Hepatic stellate cell (primary cell): ENCODE data around the gene NSUN4.
A peak's percentile ranks its signal among the peaks of the same experiment; 100 is the strongest.
"Not testable (repeated sequence)": the region's sequence is repeated elsewhere in the genome, so short reads cannot be mapped to it uniquely, and the experiment has no call there.

Experiments used
- DNase-seq: peaks from one replicate; pipeline ENCODE4 v3.0.0; 2011; ENCODE audit warnings: low spot score

Gene NSUN4

DNA sequence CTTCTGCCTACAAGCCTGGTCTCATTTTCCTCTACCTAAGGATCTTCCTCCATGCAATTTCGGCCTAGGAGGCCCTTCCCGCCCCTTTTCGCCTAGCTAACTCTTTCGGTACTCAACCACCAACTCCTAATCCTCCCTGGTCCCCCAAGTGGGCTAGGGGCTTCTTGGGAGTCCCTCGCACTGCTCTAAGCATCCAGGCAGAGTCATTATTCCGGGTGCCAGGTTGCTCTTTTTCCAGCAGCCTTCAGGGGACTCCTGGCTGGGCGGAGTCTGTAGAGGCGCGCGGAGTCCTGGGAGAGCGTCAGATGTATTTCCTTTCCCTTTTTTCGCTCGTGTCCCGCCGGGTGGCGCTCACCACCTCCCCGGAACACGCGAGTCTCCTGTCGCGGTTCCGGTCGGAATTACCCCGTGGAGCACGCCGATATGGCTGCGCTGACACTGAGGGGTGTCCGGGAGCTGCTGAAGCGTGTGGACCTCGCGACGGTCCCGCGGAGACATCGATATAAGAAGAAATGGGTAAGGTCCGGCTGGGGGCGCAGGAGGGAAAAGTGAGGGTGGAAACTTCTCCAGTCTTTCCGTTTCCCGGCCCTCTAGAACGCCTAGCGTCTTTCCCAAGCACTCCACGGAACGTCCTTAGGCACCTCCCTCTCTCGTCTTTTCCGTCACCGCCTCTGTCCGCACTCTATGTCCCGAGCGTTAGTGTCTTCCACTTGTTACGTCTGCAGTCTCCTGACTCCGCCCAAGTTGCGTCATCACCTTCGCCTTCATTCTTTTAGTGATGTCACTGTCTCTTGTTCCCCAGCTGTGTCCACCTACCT is at the start of gene NSUN4:
Gene NSUN4 (plus strand): TSS at position 404 of the 818 bp plus-strand sequence. CDS start 20 bp downstream, at position 424.
- peak; percentile 93 for DNase-seq

DNA sequence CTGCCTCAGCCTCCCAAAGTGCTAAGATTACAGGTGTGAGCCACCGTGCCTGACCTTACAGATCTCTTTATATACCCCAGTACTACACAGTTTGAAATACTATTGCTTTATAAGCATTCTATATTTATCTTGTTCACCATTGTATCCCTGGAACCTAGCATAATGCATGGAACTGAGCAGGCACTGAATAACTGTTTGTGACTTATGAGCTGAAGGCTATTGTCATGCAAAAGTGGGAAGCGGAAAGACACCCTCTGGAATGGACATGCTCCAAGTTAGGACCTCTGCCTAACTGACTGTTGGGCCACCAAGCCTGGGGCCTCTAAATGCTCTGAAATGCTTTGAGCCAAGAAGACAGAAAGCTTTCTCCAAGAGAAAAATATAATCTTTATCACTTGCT is 45.3 kb upstream of the NSUN4 start:
- no peak for DNase-seq

DNA sequence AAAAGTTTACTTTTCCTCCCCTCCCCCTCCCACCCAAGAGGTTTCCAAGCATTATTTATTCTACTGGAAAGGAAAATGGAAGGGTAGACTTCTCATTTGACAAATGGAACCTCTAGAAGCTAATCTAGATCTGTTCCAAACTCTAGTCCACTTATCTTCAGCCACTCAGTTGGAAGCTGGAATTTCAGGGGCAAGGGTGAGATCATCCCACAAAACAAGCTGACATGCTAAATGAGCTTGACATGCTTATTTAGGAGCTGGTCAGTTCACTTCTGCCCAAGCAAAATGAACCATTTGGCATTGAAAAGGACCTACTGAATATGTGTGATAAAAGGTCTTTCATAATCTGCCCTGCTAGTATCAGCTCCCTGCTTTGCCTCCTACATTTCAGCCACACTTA is 42.2 kb upstream of the NSUN4 start:
- no peak for DNase-seq

DNA sequence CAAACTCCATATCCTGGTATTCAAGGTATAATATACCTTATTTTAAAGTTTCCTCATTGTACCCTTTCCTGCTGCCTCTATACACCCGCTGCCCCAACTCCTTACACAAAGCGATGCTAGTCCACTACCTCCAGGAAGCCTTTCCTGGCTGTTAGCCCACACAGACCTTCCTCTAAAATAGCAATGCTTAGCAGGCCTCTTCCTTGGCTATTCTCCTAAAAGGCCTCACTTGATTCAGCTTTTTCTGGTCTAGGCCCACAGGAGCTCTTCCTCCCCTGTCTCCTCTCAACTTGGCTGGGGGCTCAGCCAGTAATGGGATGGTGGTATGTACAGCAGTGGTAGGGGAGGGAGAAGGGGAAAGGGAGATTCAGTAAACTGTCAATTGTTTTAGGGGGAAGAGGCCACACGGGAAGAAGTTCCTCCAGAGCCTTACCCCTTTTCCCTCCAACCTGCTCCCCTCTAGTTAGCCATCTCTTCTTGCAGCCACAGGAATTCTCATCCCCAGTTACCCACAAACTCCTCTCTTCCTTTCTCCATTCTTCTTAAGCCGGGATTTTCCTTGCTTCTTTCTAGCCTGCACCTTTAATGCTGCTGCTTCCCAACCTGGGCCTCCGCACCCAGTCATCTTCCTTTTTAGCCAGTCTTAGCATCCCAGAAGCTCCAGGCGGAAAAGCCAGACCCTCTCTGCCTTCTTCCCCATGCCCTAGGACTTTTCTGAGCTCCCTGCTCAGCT is 39.8 kb upstream of the NSUN4 start:
- DNase-seq = peak; percentile 37

DNA sequence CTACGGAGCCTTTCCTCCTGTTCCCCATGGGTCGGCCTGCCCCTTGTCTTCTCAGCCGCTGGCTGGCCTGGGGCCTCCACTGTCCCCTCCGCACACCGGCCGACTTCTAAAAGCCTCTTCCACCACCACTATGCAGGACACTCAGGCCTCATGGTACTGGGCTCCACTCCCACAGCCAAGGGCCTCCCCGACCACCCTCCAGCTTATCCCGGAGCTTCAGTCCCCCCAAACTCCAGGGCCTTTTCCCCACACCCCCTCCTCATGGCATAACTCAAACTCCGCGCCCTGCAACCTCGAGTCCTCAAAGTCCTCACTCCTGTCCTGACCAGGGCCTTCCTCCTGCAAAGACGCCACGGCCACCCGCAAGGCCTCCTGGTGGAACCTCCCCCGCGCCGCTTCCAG is 39.2 kb upstream of the NSUN4 start:
- peak; percentile 45 for DNase-seq

DNA sequence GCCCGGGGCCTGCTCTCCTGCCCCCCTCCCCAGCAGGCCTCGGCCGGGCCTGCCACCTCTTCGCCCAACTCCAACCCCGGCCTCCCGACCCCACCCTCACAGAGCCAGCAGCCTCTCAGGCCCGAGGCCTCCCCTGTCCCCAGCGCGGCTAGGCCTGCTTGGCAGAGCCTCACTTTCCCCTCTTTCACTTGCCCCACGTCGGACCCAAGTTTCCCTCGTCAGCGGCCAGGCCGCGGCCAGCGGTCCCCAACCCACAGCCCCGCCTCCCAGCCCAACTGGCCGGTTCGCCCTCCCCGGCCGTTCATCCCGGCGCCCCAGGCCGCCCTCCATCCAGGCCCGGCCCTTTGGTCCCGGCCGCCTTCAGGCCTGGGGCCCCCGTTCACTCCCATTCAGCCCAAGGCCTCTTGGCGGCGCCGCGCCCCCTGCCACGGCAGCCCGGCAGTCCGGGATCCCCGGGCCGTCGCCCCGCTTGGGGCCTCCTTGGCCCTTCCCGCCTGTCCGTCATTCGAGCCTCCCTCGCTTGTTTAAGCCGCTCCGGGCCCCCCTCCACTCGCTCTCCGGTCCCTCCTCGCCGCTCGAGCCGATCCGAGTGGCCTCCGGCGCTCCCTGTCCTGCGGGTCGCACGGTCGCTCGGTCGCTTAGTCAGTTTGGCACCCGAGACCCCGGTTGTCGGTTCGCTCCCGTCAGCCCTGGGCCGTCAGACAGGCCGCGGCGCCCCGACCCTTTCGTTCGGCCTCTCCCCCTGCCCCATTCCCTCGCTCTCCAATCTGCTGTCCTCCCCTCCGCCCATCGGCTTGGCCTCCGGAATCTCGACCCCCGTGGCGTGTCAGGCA is 38.6 kb upstream of the NSUN4 start:
- peak; percentile 62 for DNase-seq

DNA sequence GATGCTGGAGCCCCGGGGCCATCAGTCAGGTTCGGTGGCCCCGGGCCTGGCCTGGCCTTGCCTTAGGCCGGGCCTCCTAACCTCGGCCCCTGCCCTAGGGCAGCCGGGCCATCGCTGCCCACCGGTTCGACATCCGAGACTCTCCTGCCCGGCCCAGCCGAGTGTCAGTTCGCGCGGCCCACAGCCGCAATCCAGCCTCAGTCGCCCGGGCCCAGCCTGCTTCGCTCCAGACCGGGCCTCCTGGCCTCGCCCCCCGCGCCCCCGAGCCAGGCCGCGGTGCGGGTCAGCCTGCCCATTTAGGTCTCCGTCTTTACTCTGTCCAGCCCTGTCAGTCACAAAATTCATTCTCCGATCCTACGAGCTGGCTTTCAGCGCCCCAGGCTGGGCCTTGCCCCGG is 38.0 kb upstream of the NSUN4 start:
- DNase-seq = peak; percentile 38

DNA sequence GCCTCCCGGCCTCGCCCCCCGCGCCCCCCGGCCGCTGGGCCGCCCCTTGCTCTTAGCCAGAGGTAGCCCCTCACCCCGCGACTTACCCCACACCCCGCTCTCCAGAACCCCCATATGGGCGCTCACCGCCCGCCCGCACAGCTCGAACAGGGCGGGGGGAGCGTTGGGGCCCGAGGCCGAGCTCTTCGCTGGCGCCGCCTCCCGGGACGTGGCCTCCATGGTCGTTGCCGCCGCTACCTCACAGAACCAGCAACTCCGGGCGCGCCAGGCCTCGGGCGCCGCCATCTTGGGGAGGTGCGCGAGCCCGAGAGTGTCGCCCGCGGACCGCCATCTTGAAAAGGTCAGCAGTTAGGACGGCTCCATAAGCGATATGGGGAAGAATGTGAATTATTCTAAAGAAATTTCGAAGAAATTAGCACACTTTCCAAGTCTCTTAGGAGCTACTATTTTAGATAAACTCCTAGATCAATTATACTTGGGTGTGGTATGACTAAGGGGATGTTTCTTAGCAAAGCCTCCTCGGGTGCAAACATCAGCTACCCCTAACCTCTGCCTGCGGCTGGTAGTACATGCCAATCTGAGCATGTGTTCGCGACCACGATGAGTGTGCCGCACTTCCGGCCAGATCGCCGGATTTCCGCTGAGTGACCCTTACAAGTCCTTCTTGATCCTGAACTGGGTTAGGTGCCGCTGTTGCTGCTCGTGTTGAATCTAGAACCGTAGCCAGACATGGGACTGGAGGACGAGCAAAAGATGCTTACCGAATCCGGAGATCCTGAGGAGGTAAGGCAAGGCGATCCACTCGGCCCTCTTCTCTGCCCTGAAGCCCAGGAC is 37.4 kb upstream of the NSUN4 start, which contains the start of the genes LRRC41 and UQCRH:
Gene LRRC41 (minus strand): TSS at position 579 of the 834 bp plus-strand sequence. CDS start 294 bp downstream, at position 285.
Gene UQCRH (plus strand): TSS at position 661 of the 834 bp plus-strand sequence. CDS start 69 bp downstream, at position 730.
- DNase-seq = peak; percentile 96

DNA sequence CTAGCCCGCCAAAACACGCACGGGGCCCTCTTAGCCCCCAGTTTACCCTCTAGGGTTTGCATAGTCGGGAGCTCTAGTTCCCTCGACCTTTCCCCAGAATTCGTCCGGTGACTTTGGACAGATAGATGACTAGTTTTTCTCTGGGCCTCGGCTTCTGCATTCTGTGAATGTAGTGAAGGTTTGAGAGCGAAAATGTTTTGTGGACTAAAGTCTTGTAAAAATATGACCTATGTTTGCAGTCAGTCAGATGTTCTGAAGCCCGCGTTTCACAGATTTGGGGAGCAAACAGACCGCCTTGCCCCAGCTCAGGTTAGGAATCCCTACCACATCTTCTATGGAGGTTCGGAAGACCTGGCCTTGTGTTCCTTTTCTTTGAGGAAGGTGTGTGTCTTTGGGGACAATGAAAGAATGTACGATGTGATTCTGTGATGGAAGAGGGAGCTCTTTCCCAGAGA is 36.7 kb upstream of the NSUN4 start:
- peak; percentile 25 for DNase-seq

DNA sequence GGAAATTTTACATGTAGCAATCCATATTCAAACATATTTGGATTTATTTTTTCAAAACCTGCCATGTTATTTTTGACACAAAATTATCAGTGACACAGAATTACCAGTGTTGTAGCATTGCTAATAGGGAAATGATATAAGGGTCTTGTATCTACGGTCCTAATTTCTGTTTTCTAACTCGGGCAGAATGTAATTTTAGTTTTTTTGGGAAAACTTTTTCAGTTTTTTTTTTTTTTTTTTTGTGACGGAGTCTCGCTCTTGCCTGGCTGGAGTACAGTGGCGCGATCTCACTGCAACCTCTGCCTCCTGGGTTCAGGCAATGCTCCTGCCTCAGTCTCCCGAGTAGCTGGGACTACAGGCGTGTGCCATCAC is 34.5 kb upstream of the NSUN4 start:
- no peak for DNase-seq

DNA sequence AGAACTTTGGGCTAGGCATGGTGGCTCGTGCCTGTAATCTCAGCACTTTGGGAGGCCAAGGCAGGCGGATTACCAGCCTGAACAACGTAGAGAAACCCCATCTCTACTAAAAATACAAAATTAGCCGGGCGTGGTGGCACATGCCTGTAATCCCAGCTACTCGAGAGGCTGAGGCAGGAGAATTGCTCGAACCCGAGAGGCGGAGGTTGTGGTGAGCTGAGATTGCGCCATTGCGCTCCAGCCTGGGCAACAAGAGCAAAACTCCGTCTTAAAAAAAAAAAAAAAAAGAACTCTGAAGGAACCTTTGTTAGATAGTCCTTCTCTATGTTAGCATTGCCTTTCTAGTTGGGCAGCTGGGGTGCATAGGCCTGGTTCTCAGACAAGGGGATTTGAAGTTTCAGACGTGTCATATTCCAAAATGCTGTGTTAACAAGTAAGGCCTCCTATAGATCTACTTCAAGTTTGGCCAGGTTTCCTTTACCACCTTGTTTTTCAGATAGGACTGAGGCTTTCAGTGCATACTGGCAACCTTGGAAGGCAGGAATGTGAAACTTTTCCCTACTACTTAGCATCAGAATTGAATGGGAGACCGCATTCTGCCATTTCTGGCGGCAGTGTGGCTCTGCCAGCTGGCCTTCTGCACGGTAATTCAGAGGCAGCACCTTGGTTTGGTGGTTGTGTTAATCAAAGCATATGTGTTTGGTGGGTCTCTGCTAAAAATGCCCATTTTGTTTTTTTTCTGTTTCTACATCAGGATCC is 31.0 kb upstream of the NSUN4 start:
- DNase-seq = no peak

DNA sequence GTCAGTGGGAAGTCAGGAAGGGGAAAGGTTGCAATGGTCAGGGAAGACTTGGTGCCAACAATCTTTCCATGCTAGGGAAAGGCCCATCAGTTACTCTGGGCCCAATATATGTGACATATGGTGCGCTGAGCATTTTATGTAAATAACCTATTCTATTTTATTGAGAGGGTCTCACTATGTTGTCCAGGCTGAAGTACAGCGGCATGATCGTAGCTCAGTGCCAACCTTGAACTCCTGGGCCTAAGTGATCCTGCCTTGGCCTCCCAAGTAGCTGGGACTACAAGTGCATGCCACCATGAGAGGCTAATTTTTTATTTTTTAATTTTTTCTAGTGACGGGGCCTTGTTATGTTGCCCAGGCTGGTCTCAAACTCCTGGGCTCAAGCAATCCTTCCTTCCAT is 30.3 kb upstream of the NSUN4 start:
- DNase-seq = no peak

DNA sequence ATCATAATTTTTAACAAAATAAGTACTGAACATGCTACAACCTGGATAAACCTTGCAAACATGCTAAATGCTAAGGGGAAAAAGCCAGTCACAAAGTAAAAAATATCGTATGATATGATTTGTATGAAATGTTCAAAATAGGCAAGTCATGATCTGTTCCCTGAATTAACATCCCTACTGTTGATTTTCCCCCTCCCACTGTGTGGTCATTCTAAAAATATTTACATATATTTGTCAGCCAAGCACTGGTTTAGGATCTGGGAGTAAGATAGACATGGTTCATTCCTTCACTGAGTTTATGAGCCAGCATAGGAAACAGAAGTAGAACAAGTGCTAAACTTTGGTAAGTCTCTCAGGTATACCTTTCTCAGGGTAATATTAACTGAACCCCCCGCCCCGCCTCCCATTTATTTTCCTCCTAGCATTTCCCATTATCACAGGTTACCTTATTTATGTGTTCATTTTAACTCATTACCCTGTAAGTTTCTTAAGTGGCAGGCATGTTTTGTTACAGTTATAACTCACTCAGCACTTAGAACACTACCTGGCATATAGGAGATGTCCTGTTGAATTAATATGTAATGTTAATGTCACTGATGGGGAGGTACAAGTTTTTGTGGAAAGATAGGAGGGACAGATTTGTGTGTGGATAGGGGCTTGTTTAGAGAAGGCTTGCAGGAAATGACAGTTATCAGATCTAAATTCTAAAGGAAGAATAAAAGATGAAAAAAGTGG is 24.8 kb upstream of the NSUN4 start:
- DNase-seq = peak; percentile 76

DNA sequence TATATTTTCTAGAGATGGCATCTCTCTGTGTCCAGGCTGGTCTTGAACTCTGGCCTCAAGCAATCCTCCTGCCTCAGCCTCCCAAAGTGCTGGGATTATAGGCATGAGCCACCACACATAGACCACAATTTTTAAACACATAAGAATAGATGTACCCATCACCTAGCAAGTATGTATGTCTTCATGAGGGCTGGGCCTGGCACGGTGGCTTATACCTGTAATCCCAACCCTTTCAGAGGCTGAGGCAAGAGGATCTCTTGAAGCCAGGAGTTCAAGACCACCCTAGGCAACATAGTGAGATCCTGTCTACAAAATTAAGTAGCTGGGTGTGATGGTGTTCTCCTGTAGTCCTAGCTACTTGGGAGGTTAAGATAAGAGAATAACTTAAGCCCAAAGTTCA is 23.3 kb upstream of the NSUN4 start:
- DNase-seq = no peak

DNA sequence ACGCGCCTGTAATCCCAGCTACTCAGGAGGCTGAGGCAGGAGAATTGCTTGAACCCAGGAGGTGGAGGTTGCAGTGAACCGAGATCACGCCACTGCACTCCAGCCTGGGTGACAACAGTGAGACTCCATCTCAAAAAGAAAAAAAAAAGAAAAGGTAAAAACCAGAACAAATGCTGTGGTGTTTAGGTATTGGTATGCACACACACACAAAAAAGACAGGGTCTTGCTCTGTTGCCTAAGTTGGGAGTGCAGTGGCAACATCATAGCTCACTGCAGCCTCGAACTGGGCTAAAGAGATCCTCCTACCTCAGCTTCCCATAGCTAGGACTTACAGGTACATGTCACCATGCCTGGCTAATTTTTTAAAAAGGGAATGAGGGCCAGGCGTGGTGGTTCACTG is 21.3 kb upstream of the NSUN4 start:
- not testable (repeated sequence) for DNase-seq

DNA sequence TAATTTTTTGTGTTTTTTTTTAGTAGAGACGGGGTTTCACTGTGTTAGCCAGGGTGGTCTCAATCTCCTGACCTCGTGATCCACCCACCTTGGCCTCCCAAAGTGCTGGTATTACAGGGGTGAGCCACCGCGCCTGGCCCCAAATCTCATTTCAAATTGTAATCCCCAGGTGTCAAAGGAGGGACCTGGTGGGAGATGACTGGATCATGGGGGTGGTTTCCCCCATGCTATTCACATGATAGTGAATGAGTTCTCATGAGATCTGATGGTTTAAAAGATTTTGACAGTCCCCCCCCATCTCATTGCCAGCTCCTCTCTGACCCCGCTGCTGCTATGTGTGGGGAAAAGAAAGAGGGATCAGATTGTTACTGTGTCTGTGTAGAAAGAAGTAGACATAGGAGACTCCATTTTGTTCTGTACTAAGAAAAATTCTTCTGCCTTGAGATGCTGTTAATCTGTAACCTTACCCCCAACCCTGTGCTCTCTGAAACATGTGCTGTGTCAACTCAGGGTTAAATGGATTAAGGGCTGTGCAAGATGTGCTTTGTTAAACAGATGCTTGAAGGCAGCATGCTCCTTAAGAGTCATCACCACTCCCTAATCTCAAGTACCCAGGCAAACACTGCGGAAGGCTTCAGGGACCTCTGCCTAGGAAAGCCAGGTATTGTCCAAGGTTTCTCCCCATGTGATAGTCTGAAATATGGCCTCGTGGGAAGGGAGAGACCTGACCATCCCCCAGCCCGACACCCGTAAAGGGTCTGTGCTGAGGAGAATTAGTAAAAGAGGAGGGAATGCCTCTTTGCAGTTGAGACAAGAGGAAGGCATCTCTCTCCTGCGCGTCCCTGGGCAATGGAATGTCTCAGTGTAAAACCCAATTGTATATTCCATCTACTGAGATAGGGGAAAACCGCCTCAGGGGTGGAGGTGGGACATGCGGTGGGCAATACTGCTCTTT is 20.4 kb upstream of the NSUN4 start:
- not testable (repeated sequence) for DNase-seq

DNA sequence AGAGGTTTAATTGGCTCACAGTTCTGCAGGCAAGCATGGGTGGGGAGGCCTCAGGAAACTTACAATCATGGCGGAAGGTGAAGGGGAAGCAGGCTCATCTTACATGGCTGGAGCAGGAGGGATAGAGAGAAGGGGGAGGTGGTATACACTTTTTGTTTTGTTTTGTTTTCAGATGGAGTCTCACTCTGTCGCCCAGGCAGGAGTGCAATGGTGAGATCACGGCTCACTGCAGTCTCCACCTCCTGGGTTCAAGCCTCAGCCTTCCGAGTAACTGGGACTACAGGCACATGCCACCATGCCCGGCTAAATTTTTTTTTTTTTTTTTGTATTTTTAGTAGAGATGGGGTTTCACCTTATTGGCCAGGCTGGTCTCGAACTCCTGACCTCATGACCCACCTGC is 18.4 kb upstream of the NSUN4 start:
- DNase-seq = not testable (repeated sequence)

DNA sequence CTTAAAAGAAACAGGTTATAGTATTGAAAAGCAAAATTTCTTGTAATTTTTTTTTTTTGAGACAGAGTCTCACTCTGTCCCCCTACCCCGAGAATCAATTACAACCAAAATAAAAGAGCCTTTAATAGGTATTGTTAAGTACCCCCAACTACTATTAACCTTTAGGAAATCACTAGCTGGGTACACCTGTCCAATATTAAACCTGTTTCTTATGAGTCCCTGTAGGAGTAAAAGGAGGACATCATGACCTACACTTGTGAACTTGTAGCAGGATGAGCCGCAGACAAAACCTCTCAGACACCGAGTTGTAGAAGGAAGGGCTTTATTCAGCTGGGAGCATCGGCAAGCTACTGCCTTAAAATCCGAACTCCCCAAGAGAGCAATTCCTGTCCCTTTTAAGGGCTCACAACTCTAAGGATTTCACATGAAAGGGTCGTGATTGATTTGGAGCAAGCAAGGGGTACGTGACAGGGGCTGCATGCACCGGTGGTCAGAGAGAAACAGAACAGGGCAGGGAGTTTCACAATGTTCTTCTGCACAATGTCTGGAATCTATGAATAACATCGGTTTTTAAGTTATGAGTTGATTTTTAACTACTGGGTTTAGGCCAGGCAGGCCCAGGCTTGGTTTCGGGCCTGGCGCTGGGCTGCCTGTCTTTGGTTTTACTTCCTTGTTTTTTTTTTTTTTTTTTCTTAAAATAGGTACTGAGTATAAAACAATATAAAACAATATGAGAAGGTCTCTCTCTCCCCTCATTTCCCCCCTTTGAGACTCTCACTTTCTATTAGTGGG is 15.1 kb upstream of the NSUN4 start:
- not testable (repeated sequence) for DNase-seq
